K562 treated with DMSO at 1 percent for 12 hours (cell line): ENCODE data around the gene NIPSNAP3A. TPM values are rescaled to one million over a fixed set of nuclear protein-coding genes. Genes with fewer than 3 reads are reported as not detected.

Experiments
- total RNA-seq: library from RNA; unstranded; fragments of 300-600 nt; gene quantifications from 2 replicates; pipeline ENCODE4 v1.2.3, GENCODE V29; 2022; ENCODE audit not compliant: insufficient read depth

NIPSNAP3A gene
- 18.5 and 32.6 TPM in 2 replicates for total RNA-seq

GRCh38 chr9:104747565-104748358 is at the start of gene NIPSNAP3A:
TSS of gene NIPSNAP3A (plus strand) at chr9:104747683. CDS start at chr9:104747793, 110 bp downstream.

Other genes with a start within 250 kb of the NIPSNAP3A start
- not detected in 2 replicates for gene OR13F1, start 243.4 kb upstream of the NIPSNAP3A start, total RNA-seq
- not detected in 2 replicates for gene OR13C4, start 220.5 kb upstream of the NIPSNAP3A start, total RNA-seq
- not detected in 2 replicates for gene OR13C3, start 210.8 kb upstream of the NIPSNAP3A start, total RNA-seq
- not detected in 2 replicates for gene OR13C8, start 178.5 kb upstream of the NIPSNAP3A start, total RNA-seq
- gene OR13C5, start 148.3 kb upstream of the NIPSNAP3A start, total RNA-seq = not detected in 2 replicates
- not detected in 2 replicates for gene OR13C2, start 142.1 kb upstream of the NIPSNAP3A start, total RNA-seq
- gene OR13C9, start 129.5 kb upstream of the NIPSNAP3A start, total RNA-seq = not detected in 2 replicates
- gene OR13D1, start 53.2 kb upstream of the NIPSNAP3A start, total RNA-seq = not detected in 2 replicates
- 1.1 and 3.3 TPM in 2 replicates for gene NIPSNAP3B, start 16.4 kb downstream of the NIPSNAP3A start, total RNA-seq
- not detected in 2 replicates for gene ABCA1, start 180.5 kb downstream of the NIPSNAP3A start, total RNA-seq